Common myeloid progenitor, CD34-positive (primary cell): ENCODE results near the gene MON2.
"Not testable (repeated sequence)": the region's sequence is repeated elsewhere in the genome, so short reads cannot be mapped to it uniquely, and the experiment has no call there.

Experiments used
- CTCF ChIA-PET: fragments of 350-600 bp; sonication (Branson Sonifier 250); formaldehyde crosslinking; loops from one replicate; lab custom pipeline; 2021; ENCODE audit warnings: antibody characterized with exemption; lab: Charles Lee
- POLR2A ChIA-PET: fragments of 350-600 bp; sonication (Branson Sonifier 250); formaldehyde crosslinking; loops from one replicate; lab custom pipeline; 2021; ENCODE audit warnings: antibody characterized with exemption; lab: Charles Lee
- DNase-seq, 3 donors: peaks; one replicate each; pipeline versions ENCODE4 v3.0.0 to v3.0.0-alpha.2; 2013
- H3K27ac ChIP-seq, 2 experiments: 1 replicate in 1 of 2; 2 replicates in 1 of 2; pipeline ENCODE4 v1.7.0; 2013; ENCODE audit warnings: inconsistent platforms in 2 of 2, low read length in 2 of 2, mild to moderate bottlenecking in 2 of 2, low read depth in 1 of 2, moderate library complexity in 1 of 2; ENCODE audit not compliant: severe bottlenecking in 2 of 2, insufficient read depth in 1 of 2, poor library complexity in 1 of 2
- H3K27me3 ChIP-seq, 5 experiments: replicated peaks in 2 of 5; 1 replicate in 3 of 5; 2 replicates in 2 of 5; pipeline versions ENCODE4 v1.6.1 to v1.7.0; 2013; ENCODE audit warnings: low read length in 4 of 5, mild to moderate bottlenecking in 2 of 5, moderate library complexity in 2 of 5, inconsistent platforms in 1 of 5; ENCODE audit not compliant: insufficient read depth in 5 of 5, control insufficient read depth in 4 of 5
- H3K36me3 ChIP-seq, 4 experiments: 1 replicate in 2 of 4; 2 replicates in 2 of 4; pipeline versions ENCODE4 v1.6.1 to v1.7.0; 2013; ENCODE audit warnings: low read length in 3 of 4, control low read depth in 1 of 4, mild to moderate bottlenecking in 1 of 4; ENCODE audit not compliant: control insufficient read depth in 4 of 4, insufficient read depth in 4 of 4
- H3K4me1 ChIP-seq, 4 experiments: 1 replicate in 3 of 4; 2 replicates in 1 of 4; pipeline versions ENCODE4 v1.6.1 to v1.7.1; 2013; ENCODE audit warnings: low read length in 3 of 4, mild to moderate bottlenecking in 3 of 4, control low read depth in 1 of 4, inconsistent platforms in 1 of 4, moderate library complexity in 1 of 4; ENCODE audit not compliant: control insufficient read depth in 4 of 4, insufficient read depth in 4 of 4; ENCODE audit errors: control extremely low read depth in 1 of 4
- H3K4me3 ChIP-seq, 7 experiments: 1 replicate in 4 of 7; 2 replicates in 3 of 7; pipeline versions ENCODE4 v1.5.1 to v1.7.0; 2013; ENCODE audit warnings: mild to moderate bottlenecking in 7 of 7, low read length in 6 of 7, moderate library complexity in 6 of 7, inconsistent platforms in 2 of 7, low read depth in 2 of 7, control low read depth in 1 of 7; ENCODE audit not compliant: insufficient read depth in 4 of 7, control insufficient read depth in 1 of 7; ENCODE audit errors: extremely low read depth in 1 of 7
- H3K9me3 ChIP-seq, 5 experiments: 1 replicate in 4 of 5; 2 replicates in 1 of 5; pipeline versions ENCODE4 v1.6.1 to v1.7.1; 2013; ENCODE audit warnings: low read length in 4 of 5, mild to moderate bottlenecking in 2 of 5, inconsistent platforms in 1 of 5, low read depth in 1 of 5, moderate library complexity in 1 of 5; ENCODE audit not compliant: control insufficient read depth in 4 of 5, insufficient read depth in 2 of 5; ENCODE audit errors: control extremely low read depth in 1 of 5
- WGBS: methylation state at CpG from one replicate; pipeline ENCODE4 v1.1.5; 2013; ENCODE audit not compliant: insufficient coverage; 5-methylcytosine and 5-hydroxymethylcytosine counted together

Gene MON2

GRCh38 chr12:62540354-62540753 lies 73.7 kb downstream of the MON2 start:
- H3K36me3 ChIP-seq: peaks cover 9 to 51% (median 15%) of the 10 kb centered on the region in 4 experiments
- H3K4me3 ChIP-seq: no peak overlapping the region
- CTCF ChIA-PET: interaction anchor here (1.3 kb wide), 1 partner anchor 10 kb away, joined by 4 read pairs; no protein-coding TSS in a partner anchor
- H3K27me3 ChIP-seq: no peaks in the 10 kb centered on the region
- no peak for DNase-seq
- no peaks in the 10 kb centered on the region for H3K4me1 ChIP-seq
- H3K27ac ChIP-seq: no peak overlapping the region
- H3K9me3 ChIP-seq: no peaks in the 10 kb centered on the region
- WGBS: 100% methylated on average over 1 of the region's 2 CpGs
- POLR2A ChIA-PET: no interaction called here

GRCh38 chr12:62542814-62543213 lies 76.2 kb downstream of the MON2 start:
- POLR2A ChIA-PET: no interaction called here
- no peak for DNase-seq
- no peaks in the 10 kb centered on the region for H3K9me3 ChIP-seq
- no peaks in the 10 kb centered on the region for H3K4me1 ChIP-seq
- no peak overlapping the region for H3K4me3 ChIP-seq
- H3K27ac ChIP-seq: no peak overlapping the region
- no peaks in the 10 kb centered on the region for H3K27me3 ChIP-seq
- WGBS: no CpG with 5 or more reads among the region's 1 CpG
- H3K36me3 ChIP-seq: peaks cover 13 to 52% (median 22%) of the 10 kb centered on the region in 4 experiments
- CTCF ChIA-PET: interaction anchor here (1.2 to 2.0 kb wide), 3 partner anchors 10 to 105 kb away, joined by 3 to 6 read pairs (median 3); no protein-coding TSS in a partner anchor

GRCh38 chr12:62543324-62543723 lies 76.7 kb downstream of the MON2 start:
- POLR2A ChIA-PET: no interaction called here

GRCh38 chr12:62543741-62544140 lies 77.1 kb downstream of the MON2 start:
- H3K27me3 ChIP-seq: no peaks in the 10 kb centered on the region
- 100% methylated on average over 3 of the region's 3 CpGs for WGBS
- no peak overlapping the region for H3K4me3 ChIP-seq
- peaks cover 13 to 54% (median 23%) of the 10 kb centered on the region in 4 experiments for H3K36me3 ChIP-seq
- ChIA-PET POLR2A (no interaction called here), CTCF (interaction anchor here (0.5 to 1.6 kb wide), 4 partner anchors 19 to 121 kb away, joined by 3 read pairs; no protein-coding TSS in a partner anchor)
- H3K9me3 ChIP-seq: no peaks in the 10 kb centered on the region
- H3K27ac ChIP-seq: no peak overlapping the region
- DNase-seq: no peak
- no peaks in the 10 kb centered on the region for H3K4me1 ChIP-seq

More at GRCh38 chr12:62543324-62543723, 76.7 kb downstream of the MON2 start:
- Histone ChIP-seq H3K4me1 (no peaks in the 10 kb centered on the region), H3K4me3 (no peak overlapping the region), H3K9me3 (no peaks in the 10 kb centered on the region), H3K36me3 (peaks cover 13 to 52% (median 22%) of the 10 kb centered on the region in 4 experiments), H3K27me3 (no peaks in the 10 kb centered on the region), H3K27ac (no peak overlapping the region)
- CTCF ChIA-PET: interaction anchor here (0.5 to 1.6 kb wide), 4 partner anchors 18 to 121 kb away, joined by 3 read pairs; no protein-coding TSS in a partner anchor
- DNase-seq: no peak
- WGBS: 100% methylated on average over 5 of the region's 5 CpGs

- Histone ChIP-seq H3K27me3 (no peaks in the 10 kb centered on the region), H3K27ac (no peak overlapping the region), H3K9me3 (no peaks in the 10 kb centered on the region), H3K4me3 (no peak overlapping the region), H3K36me3 (peaks cover 9 to 61% (median 33%) of the 10 kb centered on the region in 4 experiments), H3K4me1 (no peaks in the 10 kb centered on the region)
- no peak for DNase-seq
- WGBS: 100% methylated on average over 1 of the region's 5 CpGs
- CTCF ChIA-PET: interaction anchor here (2.3 kb wide), 1 partner anchor 11 kb away, joined by 6 read pairs; no protein-coding TSS in a partner anchor
- POLR2A ChIA-PET: no interaction called here
Observed at GRCh38 chr12:62552906-62553556, 86.4 kb downstream of the MON2 start.

GRCh38 chr12:62559366-62559765 lies 92.7 kb downstream of the MON2 start:
- H3K36me3 ChIP-seq: peaks cover 9 to 48% (median 22%) of the 10 kb centered on the region in 4 experiments
- 100% methylated on average over 1 of the region's 1 CpG for WGBS
- H3K27me3 ChIP-seq, DNase-seq, H3K9me3 ChIP-seq, H3K4me1 ChIP-seq, H3K27ac ChIP-seq, H3K4me3 ChIP-seq, POLR2A ChIA-PET: not testable (repeated sequence)
- CTCF ChIA-PET: interaction anchor here (0.7 kb wide), 1 partner anchor 162 kb away, joined by 3 read pairs; no protein-coding TSS in a partner anchor

GRCh38 chr12:62562846-62563245 lies 96.2 kb downstream of the MON2 start:
- Histone ChIP-seq H3K27ac (no peak overlapping the region), H3K27me3 (no peaks in the 10 kb centered on the region), H3K4me1 (no peaks in the 10 kb centered on the region), H3K4me3 (no peak overlapping the region), H3K9me3 (no peaks in the 10 kb centered on the region), H3K36me3 (peaks cover 2 to 39% (median 21%) of the 10 kb centered on the region in 4 experiments)
- POLR2A ChIA-PET: no interaction called here
- CTCF ChIA-PET: interaction anchor here (0.7 kb wide), 1 partner anchor 390 kb away, joined by 3 read pairs; no protein-coding TSS in a partner anchor
- no CpG with 5 or more reads among the region's 2 CpGs for WGBS
- DNase-seq: no peak
